ENCODE data around the gene AGBL2. TPM values are rescaled to one million over a fixed set of nuclear protein-coding genes. Genes with fewer than 3 reads are reported as not detected.

AGBL2 gene
- total RNA-seq, 1 experiment from 2014 or later = not detected

DNA sequence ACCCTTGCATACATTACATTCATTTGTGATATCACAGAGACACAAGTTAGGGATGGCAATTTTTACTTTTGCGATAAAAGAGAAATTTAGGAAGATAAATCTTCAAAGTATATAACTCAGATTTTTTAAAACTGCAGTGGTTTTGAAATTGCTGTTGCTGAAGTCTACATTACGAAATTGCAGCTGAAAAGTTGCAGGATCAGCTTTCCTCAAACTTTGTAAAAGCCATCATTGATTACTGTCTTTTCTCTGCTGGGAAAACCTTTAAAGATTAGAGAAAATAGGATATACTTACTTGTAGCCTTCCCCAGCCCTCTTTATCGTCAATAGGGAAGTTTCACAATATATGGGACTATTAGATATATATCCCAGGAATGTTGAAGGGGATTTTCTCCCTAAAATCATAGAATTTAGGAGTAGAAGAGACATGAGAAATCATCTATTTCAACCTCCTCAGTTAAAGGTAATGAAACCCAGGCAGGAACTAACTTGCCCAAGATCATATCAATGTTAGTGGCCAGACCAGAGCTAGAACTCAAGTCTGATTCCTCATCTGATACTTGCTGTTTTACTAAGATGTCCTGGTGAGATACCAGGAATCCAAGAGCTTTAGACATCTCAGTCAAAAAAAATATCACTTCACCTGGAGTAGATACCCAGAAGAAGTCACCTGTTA lies 10.4 kb upstream of the AGBL2 start:
- intact Hi-C loops (cut with micrococcal nuclease) = no loop called here
- DNase-seq (ENCODE audit: low read depth, low spot score) (no peak), ATAC-seq (no peak)
- RAD21 ChIA-PET (ENCODE audit: low non-redundant PET in 1 of 2, low total read pairs in 2 of 2, uncharacterized antibody in 2 of 2, unreplicated experiment in 2 of 2) = no interaction called here
- no peaks in the 10 kb centered on the region for H3K9me2 ChIP-seq (ENCODE audit: insufficient read depth)
- H3K4me1 ChIP-seq (ENCODE audit: control insufficient read depth in 1 of 2, insufficient read depth in 2 of 2, low read length in 2 of 2) = no peaks in the 10 kb centered on the region
- no peak overlapping the region for H3K9ac ChIP-seq (ENCODE audit: low read length)
- H3K4me3 ChIP-seq (replicated peaks in 1 of 2; ENCODE audit: low read depth in 1 of 2, low read length in 2 of 2) = no peak overlapping the region
- POLR2A ChIA-PET = no interaction called here
- H3K79me2 ChIP-seq (ENCODE audit: insufficient read depth, low read length) = peaks cover 7% of the 10 kb centered on the region; the same call in 1 of the 2 replicates
- no peaks in the 10 kb centered on the region for H4K20me1 ChIP-seq (ENCODE audit: insufficient read depth)
- peaks cover 53 to 57% of the 10 kb centered on the region in 2 experiments for H3K36me3 ChIP-seq (ENCODE audit: control insufficient read depth in 1 of 2, insufficient read depth in 2 of 2, low read length in 2 of 2)
- H3K9me3 ChIP-seq (ENCODE audit: control insufficient read depth in 1 of 2, insufficient read depth in 1 of 2, low read depth in 1 of 2, low read length in 2 of 2) = no peaks in the 10 kb centered on the region
- TF ChIP-seq, protein P1, sequence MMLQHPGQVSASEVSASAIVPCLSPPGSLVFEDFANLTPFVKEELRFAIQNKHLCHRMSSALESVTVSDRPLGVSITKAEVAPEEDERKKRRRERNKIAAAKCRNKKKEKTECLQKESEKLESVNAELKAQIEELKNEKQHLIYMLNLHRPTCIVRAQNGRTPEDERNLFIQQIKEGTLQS (IDR thresholded peaks at IDR 0.05) = no peak
- CTCF ChIA-PET = no interaction called here
- no peak overlapping the region for H3K27ac ChIP-seq (ENCODE audit: low read depth, low read length)
- no TSS peak for BruUV-seq (replicated peaks)
- no peak overlapping the region for H2AFZ ChIP-seq (ENCODE audit: low read depth, low read length, poor library complexity, severe bottlenecking)
- H3K4me2 ChIP-seq (ENCODE audit: low read length) = no peak overlapping the region
- no peaks in the 10 kb centered on the region for H3K27me3 ChIP-seq (ENCODE audit: insufficient read depth, low read length)

DNA sequence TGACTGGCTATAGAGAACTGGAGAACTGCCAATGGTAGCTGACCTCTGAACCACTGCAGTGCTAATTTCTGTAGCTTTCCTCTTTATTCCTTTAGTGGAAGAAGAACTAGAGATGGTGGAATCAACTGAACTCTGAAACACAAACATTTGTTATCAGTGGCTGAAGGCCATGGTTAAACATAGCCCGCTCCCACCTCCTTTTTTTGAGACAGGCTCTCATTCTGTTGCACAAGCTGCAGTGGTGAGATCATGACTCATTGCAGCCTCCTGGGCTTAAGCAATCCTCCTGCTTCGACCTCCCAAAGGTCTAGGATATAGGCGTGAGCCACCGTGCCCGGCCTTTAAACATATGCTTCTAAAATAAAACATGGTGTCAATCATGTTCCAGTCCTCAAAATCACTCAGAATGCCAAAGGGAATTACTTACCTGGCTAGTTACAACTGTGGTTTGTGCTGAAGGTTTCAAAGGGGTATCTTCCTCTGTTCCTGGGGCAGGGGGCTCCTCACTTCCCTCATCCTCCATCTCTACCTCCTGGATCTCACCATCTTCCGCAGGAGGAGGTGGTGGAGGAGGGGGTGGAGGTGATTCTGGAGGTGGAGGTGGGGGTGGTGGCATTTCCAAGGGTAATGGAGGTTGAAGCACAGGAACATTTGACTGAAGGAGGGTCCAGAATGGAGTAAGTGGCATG lies 9.0 kb upstream of the AGBL2 start:
- TF ChIP-seq RAD21 (IDR thresholded peaks at IDR 0.05; ENCODE audit: low read depth) = no peak
- TF ChIP-seq EZH2phosphoT487 (IDR thresholded peaks at IDR 0.05; ENCODE audit: borderline replicate concordance) = no peak
- TF ChIP-seq MAX (IDR thresholded peaks at IDR 0.05) = no peak
- RAD21 ChIA-PET (ENCODE audit: low non-redundant PET in 1 of 2, low total read pairs in 2 of 2, uncharacterized antibody in 2 of 2, unreplicated experiment in 2 of 2) = no interaction called here
- Histone ChIP-seq H3K4me1 (ENCODE audit: control insufficient read depth in 1 of 2, insufficient read depth in 2 of 2, low read length in 2 of 2) (no peaks in the 10 kb centered on the region), H2AFZ (ENCODE audit: low read depth, low read length, poor library complexity, severe bottlenecking) (no peak overlapping the region), H4K20me1 (ENCODE audit: insufficient read depth) (no peaks in the 10 kb centered on the region), H3K27me3 (ENCODE audit: insufficient read depth, low read length) (no peaks in the 10 kb centered on the region), H3K9me2 (ENCODE audit: insufficient read depth) (no peaks in the 10 kb centered on the region), H3K79me2 (ENCODE audit: insufficient read depth, low read length) (0 out of 2 replicates have a peak, but pooled peaks cover 3% of the 10 kb centered on the region), H3K4me3 (replicated peaks in 1 of 2; ENCODE audit: low read depth in 1 of 2, low read length in 2 of 2) (no peak overlapping the region), H3K36me3 (ENCODE audit: control insufficient read depth in 1 of 2, insufficient read depth in 2 of 2, low read length in 2 of 2) (peaks cover 43 to 51% of the 10 kb centered on the region in 2 experiments), H3K4me2 (ENCODE audit: low read length) (no peak overlapping the region), H3K27ac (ENCODE audit: low read depth, low read length) (no peak overlapping the region), H3K9ac (ENCODE audit: low read length) (no peak overlapping the region), H3K9me3 (ENCODE audit: control insufficient read depth in 1 of 2, insufficient read depth in 1 of 2, low read depth in 1 of 2, low read length in 2 of 2) (no peaks in the 10 kb centered on the region)
- BruUV-seq (replicated peaks) = no TSS peak
- ATAC-seq (no peak), DNase-seq (ENCODE audit: low read depth, low spot score) (no peak)
- CTCF ChIA-PET = no interaction called here
- POLR2A ChIA-PET = no interaction called here
- intact Hi-C loops (cut with micrococcal nuclease) = no loop called here
